Caco-2 (cell line): ENCODE measurements around the gene COPS9. TPM values are rescaled to one million over a fixed set of nuclear protein-coding genes. Genes with fewer than 3 reads are reported as not detected.

Experiments used
- BruUV-seq: library from RNA; stranded (reverse); fragments of 400-500 nt; replicated peaks from 2 replicates; lab custom pipeline; 2021; lab: Mats Ljungman, UMichigan
- CTCF ChIA-PET: fragments of 300-600 bp; sonication (Branson Sonifier 250); formaldehyde crosslinking; loops from one replicate; lab custom pipeline; 2022; ENCODE audit warnings: antibody characterized with exemption; lab: Charles Lee
- POLR2A ChIA-PET: fragments of 300-600 bp; sonication (Branson Sonifier 250); formaldehyde crosslinking; loops from one replicate; lab custom pipeline; 2022; ENCODE audit warnings: antibody characterized with exemption; lab: Charles Lee
- DNase-seq, 2 experiments: peaks; one replicate each; pipeline versions ENCODE4 v3.0.0 to v3.0.0-alpha.2; 2020 to 2022
- H3K27me3 ChIP-seq: replicated peaks from 2 replicates; pipeline ENCODE4 v1.6.0; 2011; ENCODE audit warnings: low read length; ENCODE audit not compliant: control insufficient read depth, insufficient read depth
- H3K36me3 ChIP-seq: 2 replicates; pipeline ENCODE4 v1.5.1; 2011; ENCODE audit warnings: low read length; ENCODE audit not compliant: control insufficient read depth, insufficient read depth
- H3K4me1 ChIP-seq: fragments of 250-450 bp; sonication (Bioruptor Pico); 2 replicates; pipeline ENCODE4 v1.5.1; 2020; ENCODE audit warnings: mild to moderate bottlenecking
- H3K4me3 ChIP-seq: 2 replicates; pipeline ENCODE4 v1.5.1; 2011; ENCODE audit warnings: low read depth, mild to moderate bottlenecking, control low read depth, low read length
- H3K9me3 ChIP-seq: fragments of 250-450 bp; sonication (Bioruptor Pico); 2 replicates; pipeline ENCODE4 v1.5.1; 2020; ENCODE audit warnings: mild to moderate bottlenecking, moderate library complexity
- H3K27ac Mint-ChIP-seq: one replicate; pipeline ENCODE4 v1.8.0; 2022; ENCODE audit warnings: mixed read lengths; ENCODE audit not compliant: unreplicated experiment
- H3K27me3 Mint-ChIP-seq: one replicate; pipeline ENCODE4 v1.8.0; 2022; ENCODE audit warnings: mixed read lengths; ENCODE audit not compliant: insufficient read depth, unreplicated experiment
- H3K36me3 Mint-ChIP-seq: one replicate; pipeline ENCODE4 v1.8.0; 2022; ENCODE audit warnings: mild to moderate bottlenecking, mixed read lengths; ENCODE audit not compliant: insufficient read depth, unreplicated experiment
- H3K4me1 Mint-ChIP-seq: one replicate; pipeline ENCODE4 v1.8.0; 2022; ENCODE audit warnings: low read depth, mixed read lengths; ENCODE audit not compliant: unreplicated experiment
- H3K4me3 Mint-ChIP-seq: one replicate; pipeline ENCODE4 v1.8.0; 2022; ENCODE audit warnings: mild to moderate bottlenecking, moderate library complexity, mixed read lengths; ENCODE audit not compliant: unreplicated experiment
- H3K9me3 Mint-ChIP-seq: one replicate; pipeline ENCODE4 v1.8.0; 2022; ENCODE audit warnings: mixed read lengths; ENCODE audit not compliant: unreplicated experiment
- intact Hi-C: fragments of 100-400 bp; cut with micrococcal nuclease; formaldehyde crosslinking; loops from one replicate; pipeline ENCODE4 v1.10.0; 2022; ENCODE audit not compliant: unreplicated experiment
- total RNA-seq: library from RNA; stranded (reverse); gene quantifications from 2 replicates; pipeline ENCODE4 v1.2.3, GENCODE V29; 2022
- TF ChIP-seq, protein P1 (sequence below), 2 experiments: fragments of 200-600 bp in 1 of 2; IDR thresholded peaks; 1 replicate in 1 of 2; 2 replicates in 1 of 2; pipeline versions ENCODE4 v1.5.1 to v1.8.0; 2011 to 2022; ENCODE audit warnings: antibody characterized with exemption in 1 of 2, control low read depth in 1 of 2, inconsistent platforms in 1 of 2, low read depth in 1 of 2, low read length in 1 of 2, mild to moderate bottlenecking in 1 of 2, moderate library complexity in 1 of 2; ENCODE audit not compliant: insufficient read depth in 1 of 2, severe bottlenecking in 1 of 2, unreplicated experiment in 1 of 2

COPS9 gene
- total RNA-seq, 1 experiment from 2014 or later, result 86.3 TPM

GRCh38 chr2:240164586-240164985, 28.5 kb upstream of the COPS9 start:
- CTCF ChIA-PET, result no interaction called here
- DNase-seq, result no peak
- H3K27me3 Mint-ChIP-seq, result peaks cover 12% of the 10 kb centered on the region
- TF ChIP-seq, protein P1, sequence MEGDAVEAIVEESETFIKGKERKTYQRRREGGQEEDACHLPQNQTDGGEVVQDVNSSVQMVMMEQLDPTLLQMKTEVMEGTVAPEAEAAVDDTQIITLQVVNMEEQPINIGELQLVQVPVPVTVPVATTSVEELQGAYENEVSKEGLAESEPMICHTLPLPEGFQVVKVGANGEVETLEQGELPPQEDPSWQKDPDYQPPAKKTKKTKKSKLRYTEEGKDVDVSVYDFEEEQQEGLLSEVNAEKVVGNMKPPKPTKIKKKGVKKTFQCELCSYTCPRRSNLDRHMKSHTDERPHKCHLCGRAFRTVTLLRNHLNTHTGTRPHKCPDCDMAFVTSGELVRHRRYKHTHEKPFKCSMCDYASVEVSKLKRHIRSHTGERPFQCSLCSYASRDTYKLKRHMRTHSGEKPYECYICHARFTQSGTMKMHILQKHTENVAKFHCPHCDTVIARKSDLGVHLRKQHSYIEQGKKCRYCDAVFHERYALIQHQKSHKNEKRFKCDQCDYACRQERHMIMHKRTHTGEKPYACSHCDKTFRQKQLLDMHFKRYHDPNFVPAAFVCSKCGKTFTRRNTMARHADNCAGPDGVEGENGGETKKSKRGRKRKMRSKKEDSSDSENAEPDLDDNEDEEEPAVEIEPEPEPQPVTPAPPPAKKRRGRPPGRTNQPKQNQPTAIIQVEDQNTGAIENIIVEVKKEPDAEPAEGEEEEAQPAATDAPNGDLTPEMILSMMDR (IDR thresholded peaks at IDR 0.05; ENCODE audit: insufficient read depth in 1 of 2, low read depth in 1 of 2, low read length in 1 of 2, severe bottlenecking in 1 of 2, unreplicated experiment in 1 of 2), result no peak
- no peaks in the 10 kb centered on the region for H3K36me3 Mint-ChIP-seq
- intact Hi-C loops, result no loop called here
- Histone ChIP-seq H3K4me1 (no peaks in the 10 kb centered on the region), H3K27me3 (no peaks in the 10 kb centered on the region), H3K9me3 (no peaks in the 10 kb centered on the region), H3K36me3 (no peaks in the 10 kb centered on the region), H3K4me3 (no peak overlapping the region)
- H3K9me3 Mint-ChIP-seq, result no peaks in the 10 kb centered on the region
- no peaks in the 10 kb centered on the region for H3K4me1 Mint-ChIP-seq
- H3K4me3 Mint-ChIP-seq, result no peak overlapping the region
- POLR2A ChIA-PET, result no interaction called here
- H3K27ac Mint-ChIP-seq, result no peak overlapping the region
- no TSS peak for BruUV-seq

- no peaks in the 10 kb centered on the region for H3K4me1 ChIP-seq
- H3K9me3 ChIP-seq, result no peaks in the 10 kb centered on the region
- H3K27me3 ChIP-seq, result no peaks in the 10 kb centered on the region
- intact Hi-C loops, result no loop called here
- H3K4me1 Mint-ChIP-seq, result no peaks in the 10 kb centered on the region
- no peak overlapping the region for H3K4me3 ChIP-seq
- peaks cover 12% of the 10 kb centered on the region for H3K27me3 Mint-ChIP-seq
- BruUV-seq, result no TSS peak
- H3K36me3 Mint-ChIP-seq, result no peaks in the 10 kb centered on the region
- TF ChIP-seq, protein P1 (IDR thresholded peaks at IDR 0.05; ENCODE audit: insufficient read depth in 1 of 2, low read depth in 1 of 2, low read length in 1 of 2, severe bottlenecking in 1 of 2, unreplicated experiment in 1 of 2), result no peak
- H3K9me3 Mint-ChIP-seq, result no peaks in the 10 kb centered on the region
- no peak overlapping the region for H3K27ac Mint-ChIP-seq
- ChIA-PET CTCF (no interaction called here), POLR2A (no interaction called here)
- DNase-seq, result no peak
- H3K36me3 ChIP-seq, result no peaks in the 10 kb centered on the region
- no peak overlapping the region for H3K4me3 Mint-ChIP-seq
Measured at GRCh38 chr2:240163844-240164574, 27.9 kb upstream of the COPS9 start.

DNA sequence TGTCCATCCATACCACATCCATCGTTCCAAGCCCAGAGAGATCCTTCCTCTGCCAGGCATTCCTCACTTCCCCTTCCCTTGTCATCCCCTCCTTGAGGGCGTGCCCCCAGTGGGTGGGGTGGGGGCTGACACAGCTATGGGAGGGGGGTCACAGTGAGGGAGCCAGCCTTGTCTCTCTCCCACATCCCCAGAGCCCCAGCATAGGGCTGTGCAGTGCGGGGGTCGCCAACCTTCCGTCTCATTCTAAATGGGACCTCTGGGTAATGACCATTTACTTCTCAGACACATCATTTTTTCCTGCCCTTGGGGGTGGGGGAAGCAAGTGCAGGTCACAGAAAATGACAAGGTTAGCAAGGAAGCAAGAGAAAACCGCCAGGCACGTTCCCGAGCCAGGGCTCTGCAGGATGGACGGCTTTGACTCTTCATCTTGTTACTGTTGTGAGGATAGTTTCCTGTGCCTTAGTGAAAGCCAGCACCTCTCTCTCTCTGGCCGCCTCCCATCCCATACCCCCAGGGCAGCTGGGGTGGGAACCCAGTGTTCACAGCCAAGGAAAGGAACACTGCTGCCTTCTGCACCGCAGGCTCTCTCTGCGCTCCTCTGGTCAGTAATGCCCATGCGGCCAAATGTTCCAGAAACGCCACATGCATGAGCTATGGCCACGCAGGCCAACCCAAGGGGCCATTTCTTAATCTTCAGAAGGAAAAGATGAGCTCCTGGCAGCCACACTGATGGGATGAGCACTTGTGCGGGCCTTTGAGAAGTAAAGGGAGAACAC, 27.0 kb upstream of the COPS9 start:
- no peaks in the 10 kb centered on the region for H3K36me3 Mint-ChIP-seq
- Histone ChIP-seq H3K36me3 (no peaks in the 10 kb centered on the region), H3K27me3 (no peaks in the 10 kb centered on the region), H3K9me3 (no peaks in the 10 kb centered on the region), H3K4me1 (no peaks in the 10 kb centered on the region), H3K4me3 (no peak overlapping the region)
- H3K4me1 Mint-ChIP-seq, result no peaks in the 10 kb centered on the region
- H3K27me3 Mint-ChIP-seq, result peaks cover 12% of the 10 kb centered on the region
- no peak overlapping the region for H3K27ac Mint-ChIP-seq
- TF ChIP-seq, protein P1 (IDR thresholded peaks at IDR 0.05; ENCODE audit: insufficient read depth in 1 of 2, low read depth in 1 of 2, low read length in 1 of 2, severe bottlenecking in 1 of 2, unreplicated experiment in 1 of 2), result no peak
- POLR2A ChIA-PET, result no interaction called here
- intact Hi-C loops, result no loop called here
- no peaks in the 10 kb centered on the region for H3K9me3 Mint-ChIP-seq
- no peak overlapping the region for H3K4me3 Mint-ChIP-seq
- BruUV-seq, result no TSS peak
- CTCF ChIA-PET, result no interaction called here
- DNase-seq, result no peak
